Mesendoderm (in vitro differentiated cells): ENCODE measurements around the gene GPN1. TPM values are rescaled to one million over a fixed set of nuclear protein-coding genes. Genes with fewer than 3 reads are reported as not detected.

ENCODE experiments used
- DNase-seq: peaks from one replicate; pipeline ENCODE4 v3.0.0; 2013
- H2AK5ac ChIP-seq: 2 replicates; pipeline ENCODE4 v1.6.1; 2013; ENCODE audit warnings: low read length, inconsistent platforms
- H2BK120ac ChIP-seq: 2 replicates; pipeline ENCODE4 v1.6.1; 2013; ENCODE audit warnings: low read depth, mild to moderate bottlenecking, low read length, moderate library complexity, mixed read lengths
- H2BK15ac ChIP-seq: replicated peaks from 2 replicates; pipeline ENCODE4 v1.6.1; 2013; ENCODE audit warnings: low read depth, mild to moderate bottlenecking, moderate library complexity
- H2BK5ac ChIP-seq: 2 replicates; pipeline ENCODE4 v1.6.1; 2013; ENCODE audit warnings: low read length, inconsistent platforms
- H3K18ac ChIP-seq: 2 replicates; pipeline ENCODE4 v1.6.1; 2013; ENCODE audit warnings: mild to moderate bottlenecking, low read length, mixed read lengths
- H3K23ac ChIP-seq: one replicate; pipeline ENCODE4 v1.6.1; 2013; ENCODE audit warnings: low read length
- H3K27ac ChIP-seq: 2 replicates; pipeline ENCODE4 v1.5.1; 2013; ENCODE audit warnings: low read depth, mild to moderate bottlenecking, inconsistent platforms, low read length, moderate library complexity
- H3K27me3 ChIP-seq: 2 replicates; pipeline ENCODE4 v1.6.1; 2013; ENCODE audit warnings: low read length, control low read depth, mild to moderate bottlenecking, inconsistent platforms; ENCODE audit not compliant: insufficient read depth, poor library complexity
- H3K36me3 ChIP-seq: 2 replicates; pipeline ENCODE4 v1.6.1; 2013; ENCODE audit warnings: low read length, inconsistent platforms; ENCODE audit not compliant: control insufficient read depth, insufficient read depth
- H3K4ac ChIP-seq: one replicate; pipeline ENCODE4 v1.6.1; 2013; ENCODE audit warnings: low read depth, mild to moderate bottlenecking, low read length, moderate library complexity
- H3K4me1 ChIP-seq: 2 replicates; pipeline ENCODE4 v1.6.1; 2013; ENCODE audit warnings: low read depth, low read length, inconsistent platforms; ENCODE audit not compliant: control insufficient read depth
- H3K4me2 ChIP-seq: 2 replicates; pipeline ENCODE4 v1.6.1; 2013; ENCODE audit warnings: low read length
- H3K4me3 ChIP-seq: 2 replicates; pipeline ENCODE4 v1.5.1; 2013; ENCODE audit warnings: mild to moderate bottlenecking, low read length
- H3K56ac ChIP-seq: one replicate; pipeline ENCODE4 v1.6.1; 2013; ENCODE audit warnings: low read length
- H3K79me1 ChIP-seq: 2 replicates; pipeline ENCODE4 v1.6.1; 2013; ENCODE audit warnings: low read length, inconsistent platforms
- H3K79me2 ChIP-seq: 2 replicates; pipeline ENCODE4 v1.6.1; 2013; ENCODE audit warnings: mild to moderate bottlenecking, low read length; ENCODE audit not compliant: control insufficient read depth, insufficient read depth
- H3K9ac ChIP-seq: 2 replicates; pipeline ENCODE4 v1.6.1; 2013; ENCODE audit warnings: low read length, inconsistent platforms
- H4K5ac ChIP-seq: one replicate; pipeline ENCODE4 v1.6.1; 2013; ENCODE audit warnings: low read length
- H4K8ac ChIP-seq: one replicate; pipeline ENCODE4 v1.6.1; 2013; ENCODE audit warnings: low read depth, mild to moderate bottlenecking, control low read depth, low read length, moderate library complexity
- WGBS: extraction: QIAGEN DNeasy Blood & Tissue Kit; methylation state at CpG from one replicate; pipeline ENCODE4 v1.1.7; 2013; ENCODE audit warnings: low lambda C conversion rate, missing lambda C conversion rate; ENCODE audit not compliant: insufficient coverage; ENCODE audit errors: extremely low coverage; 5-methylcytosine and 5-hydroxymethylcytosine counted together
- polyA plus RNA-seq, 2 experiments: library from polyadenylated mRNA; stranded (reverse); fragments of 200-250 nt; gene quantifications; one replicate each; pipeline ENCODE4 v1.2.3, GENCODE V29; 2013

Gene GPN1
- 42.1 TPM for polyA plus RNA-seq (2013, experiment 1 of 2)
- polyA plus RNA-seq (2013, experiment 2 of 2): 42.1 TPM

- H2AK5ac ChIP-seq: peak within 1 kb of the TSS; percentile 76
- H4K8ac ChIP-seq: peak within 1 kb of the TSS; percentile 14
- peaks cover 3% of the 10 kb centered on the region for H3K4me1 ChIP-seq
- H3K4me2 ChIP-seq: peak within 1 kb of the TSS; percentile 56
- WGBS: no CpG with 5 or more reads among the region's 44 CpGs
- peaks cover 6% of the 10 kb centered on the region for H3K79me1 ChIP-seq
- no peak within 1 kb of the TSS for H3K4ac ChIP-seq
- peak within 1 kb of the TSS; percentile 41 for H3K18ac ChIP-seq
- peak within 1 kb of the TSS; percentile 99 for H3K56ac ChIP-seq
- peak within 1 kb of the TSS; percentile 62 for H2BK5ac ChIP-seq
- H3K79me2 ChIP-seq: peaks cover 6% of the 10 kb centered on the region
- H3K27ac ChIP-seq: no peak within 1 kb of the TSS
- H3K4me3 ChIP-seq: peak within 1 kb of the TSS; percentile 100
- H3K27me3 ChIP-seq: no peaks in the 10 kb centered on the region
- no peak within 1 kb of the TSS for H2BK120ac ChIP-seq
- peak within 1 kb of the TSS; percentile 99 for H3K9ac ChIP-seq
- H3K23ac ChIP-seq: no peak within 1 kb of the TSS
- H3K36me3 ChIP-seq: no peaks in the 10 kb centered on the region
- H2BK15ac ChIP-seq: no peak within 1 kb of the TSS
- H4K5ac ChIP-seq: peak within 1 kb of the TSS; percentile 33
- peak; percentile 93 for DNase-seq
These were observed at the start of gene GPN1, which contains the start of gene CCDC121 for GRCh38 chr2:27628767-27629709. Gene GPN1, plus strand, starts transcription at chr2:27629050. Its CDS starts 9 bp downstream, at chr2:27629059. Gene CCDC121, minus strand, starts transcription at chr2:27629012. Its CDS starts 1,213 bp downstream, at chr2:27627799.

GRCh38 chr2:27581417-27582128 is 47.3 kb upstream of the GPN1 start:
- H3K79me2 ChIP-seq: peaks cover 31% of the 10 kb centered on the region
- no peak overlapping the region for H2BK5ac ChIP-seq
- no CpG with 5 or more reads among the region's 19 CpGs for WGBS

GRCh38 chr2:27582129-27582694 is 46.6 kb upstream of the GPN1 start:
- Histone ChIP-seq H3K4ac (no peak overlapping the region), H3K27ac (no peak overlapping the region), H2BK120ac (no peak overlapping the region), H3K27me3 (no peaks in the 10 kb centered on the region), H4K8ac (peak overlapping the region; percentile 93), H4K5ac (no peak overlapping the region), H2AK5ac (no peak overlapping the region), H3K18ac (no peak overlapping the region), H2BK5ac (no peak overlapping the region), H3K9ac (peak overlapping the region; percentile 21), H3K56ac (peak overlapping the region; percentile 61), H3K4me2 (peak overlapping the region; percentile 12), H3K23ac (no peak overlapping the region), H3K79me2 (peaks cover 35% of the 10 kb centered on the region), H3K79me1 (peaks cover 15% of the 10 kb centered on the region), H2BK15ac (no peak overlapping the region), H3K4me1 (peaks cover 10% of the 10 kb centered on the region), H3K36me3 (no peaks in the 10 kb centered on the region), H3K4me3 (no peak overlapping the region)
- DNase-seq: no peak
- WGBS: no CpG with 5 or more reads among the region's 16 CpGs

More at GRCh38 chr2:27581417-27582128, 47.3 kb upstream of the GPN1 start:
- Histone ChIP-seq H3K79me1 (peaks cover 15% of the 10 kb centered on the region), H3K23ac (no peak overlapping the region), H3K9ac (no peak overlapping the region), H2AK5ac (no peak overlapping the region), H3K4ac (no peak overlapping the region), H3K36me3 (no peaks in the 10 kb centered on the region), H2BK120ac (no peak overlapping the region), H3K18ac (no peak overlapping the region), H3K4me3 (no peak overlapping the region), H3K27ac (no peak overlapping the region), H4K8ac (no peak overlapping the region), H3K27me3 (no peaks in the 10 kb centered on the region), H2BK15ac (no peak overlapping the region), H3K56ac (no peak overlapping the region), H3K4me1 (peaks cover 10% of the 10 kb centered on the region), H4K5ac (no peak overlapping the region), H3K4me2 (no peak overlapping the region)
- DNase-seq: no peak

- H3K79me2 ChIP-seq: peaks cover 38% of the 10 kb centered on the region
- WGBS: no CpG with 5 or more reads among the region's 38 CpGs
- H4K5ac ChIP-seq: peak within 1 kb of the TSS; percentile 21
- H2AK5ac ChIP-seq: peak within 1 kb of the TSS; percentile 12
- no peaks in the 10 kb centered on the region for H3K36me3 ChIP-seq
- no peaks in the 10 kb centered on the region for H3K27me3 ChIP-seq
- DNase-seq: peak; percentile 97
- H3K4me1 ChIP-seq: peaks cover 10% of the 10 kb centered on the region
- peak within 1 kb of the TSS; percentile 85 for H3K9ac ChIP-seq
- no peak within 1 kb of the TSS for H2BK15ac ChIP-seq
- H3K56ac ChIP-seq: peak within 1 kb of the TSS; percentile 94
- H3K4me2 ChIP-seq: peak within 1 kb of the TSS; percentile 70
- peaks cover 15% of the 10 kb centered on the region for H3K79me1 ChIP-seq
- H3K4ac ChIP-seq: peak within 1 kb of the TSS; percentile 20
- H3K4me3 ChIP-seq: peak within 1 kb of the TSS; percentile 90
- peak within 1 kb of the TSS; percentile 93 for H4K8ac ChIP-seq
- no peak within 1 kb of the TSS for H3K23ac ChIP-seq
- H2BK5ac ChIP-seq: no peak within 1 kb of the TSS
- no peak within 1 kb of the TSS for H2BK120ac ChIP-seq
- H3K18ac ChIP-seq: no peak within 1 kb of the TSS
- H3K27ac ChIP-seq: no peak within 1 kb of the TSS
These were observed 46.0 kb upstream of the GPN1 start, which contains the start of gene ZNF512 for GRCh38 chr2:27582695-27583389. Gene ZNF512, plus strand, starts transcription at chr2:27583042. Its CDS starts 71 bp downstream, at chr2:27583113.

- no peaks in the 10 kb centered on the region for H3K27me3 ChIP-seq
- WGBS: no CpG with 5 or more reads among the region's 12 CpGs
- no peak overlapping the region for H4K8ac ChIP-seq
- H2BK15ac ChIP-seq: no peak overlapping the region
- H3K18ac ChIP-seq: no peak overlapping the region
- H3K4ac ChIP-seq: peak overlapping the region; percentile 20
- DNase-seq: no peak
- H3K79me1 ChIP-seq: peaks cover 15% of the 10 kb centered on the region
- H3K79me2 ChIP-seq: peaks cover 40% of the 10 kb centered on the region
- H2AK5ac ChIP-seq: peak overlapping the region; percentile 12
- peak overlapping the region; percentile 21 for H4K5ac ChIP-seq
- H3K4me1 ChIP-seq: peaks cover 10% of the 10 kb centered on the region
- peak overlapping the region; percentile 70 for H3K4me2 ChIP-seq
- no peaks in the 10 kb centered on the region for H3K36me3 ChIP-seq
- H2BK120ac ChIP-seq: no peak overlapping the region
- no peak overlapping the region for H3K23ac ChIP-seq
- peak overlapping the region; percentile 85 for H3K9ac ChIP-seq
- no peak overlapping the region for H3K27ac ChIP-seq
- peak overlapping the region; percentile 94 for H3K56ac ChIP-seq
- H3K4me3 ChIP-seq: peak overlapping the region; percentile 90
- H2BK5ac ChIP-seq: no peak overlapping the region
These were observed 45.4 kb upstream of the GPN1 start for GRCh38 chr2:27583390-27583915.
